GM18861 (cell line): ENCODE results near the gene TANC2.

Source experiments
- ATAC-seq: cut with Tn5 transposase; IDR thresholded peaks from one replicate; pipeline ENCODE4 v1.9.1; 2021; ENCODE audit not compliant: unreplicated experiment

TANC2 gene

GRCh38 chr17:62965686-62966425 is at the start of gene TANC2:
Gene TANC2 (plus strand): TSS chr17:62966235. CDS start chr17:63009560, 43,325 bp downstream.
- no peak for ATAC-seq

- no peak for ATAC-seq
Observed at GRCh38 chr17:62916684-62917571, 49.1 kb upstream of the TANC2 start.

GRCh38 chr17:62919388-62919787 is 46.6 kb upstream of the TANC2 start:
- no peak for ATAC-seq

GRCh38 chr17:62920300-62920699 is 45.7 kb upstream of the TANC2 start:
- no peak for ATAC-seq

- ATAC-seq: no peak
Observed at GRCh38 chr17:62921817-62922216, 44.2 kb upstream of the TANC2 start.

- no peak for ATAC-seq
Observed at GRCh38 chr17:62923258-62924150, 42.5 kb upstream of the TANC2 start.

GRCh38 chr17:62925267-62925836 is 40.7 kb upstream of the TANC2 start:
- no peak for ATAC-seq

- ATAC-seq: no peak
Observed at GRCh38 chr17:62927083-62927482, 39.0 kb upstream of the TANC2 start.

GRCh38 chr17:62929320-62929719 is 36.7 kb upstream of the TANC2 start:
- no peak for ATAC-seq

GRCh38 chr17:62931101-62931500 is 34.9 kb upstream of the TANC2 start:
- ATAC-seq: no peak

GRCh38 chr17:62933501-62934385 is 32.3 kb upstream of the TANC2 start:
- ATAC-seq: no peak

- no peak for ATAC-seq
Observed at GRCh38 chr17:62935098-62935497, 30.9 kb upstream of the TANC2 start.

- ATAC-seq: no peak
Observed at GRCh38 chr17:62935523-62935922, 30.5 kb upstream of the TANC2 start.

GRCh38 chr17:62937606-62938005 is 28.4 kb upstream of the TANC2 start:
- ATAC-seq: no peak

GRCh38 chr17:62941358-62941991 is 24.6 kb upstream of the TANC2 start:
- no peak for ATAC-seq

- ATAC-seq: no peak
Observed at GRCh38 chr17:62948370-62948769, 17.7 kb upstream of the TANC2 start.

GRCh38 chr17:62949036-62949435 is 17.0 kb upstream of the TANC2 start:
- ATAC-seq: no peak

- no peak for ATAC-seq
Observed at GRCh38 chr17:62950067-62950466, 16.0 kb upstream of the TANC2 start.

GRCh38 chr17:62955841-62956352 is 10.1 kb upstream of the TANC2 start:
- ATAC-seq: no peak
